Measurements from ENCODE around the gene CMTR1. TPM values are rescaled to one million over a fixed set of nuclear protein-coding genes. Genes with fewer than 3 reads are reported as not detected.

The CMTR1 gene
- total RNA-seq, 2 experiments from 2014 or later, result 71.7 to 74.2 TPM

DNA sequence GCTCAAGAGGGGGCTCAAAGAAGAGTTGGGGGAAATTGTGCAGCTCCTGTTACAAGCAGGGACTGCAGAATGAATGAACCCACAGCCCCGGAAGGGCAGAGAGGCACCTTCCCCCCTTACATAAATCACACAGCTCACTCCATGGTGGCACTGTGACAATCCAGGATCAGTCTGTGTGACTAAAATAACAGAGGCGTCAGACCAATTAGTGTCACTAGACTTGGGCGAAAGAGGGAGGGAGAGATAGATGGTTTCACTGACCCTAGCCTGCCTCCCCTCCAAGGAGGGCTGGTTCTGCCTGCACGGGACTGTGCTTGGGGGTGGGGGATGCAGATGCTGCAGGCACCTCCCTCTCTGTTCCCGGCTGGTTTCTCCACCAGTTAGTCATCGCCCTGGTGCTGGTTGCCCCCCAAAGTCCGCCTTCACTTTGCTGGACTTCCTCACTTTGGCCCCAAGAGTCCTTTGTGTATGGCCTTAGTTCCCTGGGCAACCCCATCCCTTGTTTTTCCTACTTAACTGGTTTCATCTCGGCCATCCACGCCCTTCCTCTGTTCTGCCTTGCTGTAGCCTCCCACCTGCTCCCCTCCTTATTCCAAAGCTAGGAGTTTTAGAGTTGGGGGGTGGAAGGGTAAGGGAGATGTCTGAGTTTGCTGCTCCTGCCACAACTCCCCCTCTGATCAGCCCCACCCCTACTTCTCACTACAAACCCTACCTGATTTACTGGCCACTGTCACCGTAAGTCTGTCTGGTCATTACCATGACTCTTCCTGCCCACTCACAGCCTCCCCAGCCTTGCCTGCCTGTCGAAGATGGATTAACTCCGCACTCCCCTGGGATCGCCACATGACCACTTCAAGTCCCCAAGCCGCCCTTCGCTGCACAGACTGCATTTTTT is 48.9 kb downstream of the CMTR1 start:
- ATAC-seq (no peak), DNase-seq (no peak)
- ChIA-PET POLR2A (interaction anchor here (1.2 kb wide), 1 partner anchor 10 kb away, joined by 3 read pairs; no protein-coding TSS in a partner anchor), CTCF (interaction anchor here (2.4 kb wide), 1 partner anchor 85 kb away, joined by 12 read pairs; no protein-coding TSS in a partner anchor)
- peaks cover 48% of the 10 kb centered on the region for H3K36me3 Mint-ChIP-seq (ENCODE audit: low read depth)
- H3K9me3 Mint-ChIP-seq (ENCODE audit: insufficient read depth), result no peaks in the 10 kb centered on the region
- no peaks in the 10 kb centered on the region for H3K4me1 Mint-ChIP-seq (ENCODE audit: low read depth)
- H3K27ac Mint-ChIP-seq, result peak overlapping the region; percentile 40
- H3K4me3 Mint-ChIP-seq, result no peak overlapping the region
- H3K27me3 Mint-ChIP-seq (ENCODE audit: low read depth), result no peaks in the 10 kb centered on the region

DNA sequence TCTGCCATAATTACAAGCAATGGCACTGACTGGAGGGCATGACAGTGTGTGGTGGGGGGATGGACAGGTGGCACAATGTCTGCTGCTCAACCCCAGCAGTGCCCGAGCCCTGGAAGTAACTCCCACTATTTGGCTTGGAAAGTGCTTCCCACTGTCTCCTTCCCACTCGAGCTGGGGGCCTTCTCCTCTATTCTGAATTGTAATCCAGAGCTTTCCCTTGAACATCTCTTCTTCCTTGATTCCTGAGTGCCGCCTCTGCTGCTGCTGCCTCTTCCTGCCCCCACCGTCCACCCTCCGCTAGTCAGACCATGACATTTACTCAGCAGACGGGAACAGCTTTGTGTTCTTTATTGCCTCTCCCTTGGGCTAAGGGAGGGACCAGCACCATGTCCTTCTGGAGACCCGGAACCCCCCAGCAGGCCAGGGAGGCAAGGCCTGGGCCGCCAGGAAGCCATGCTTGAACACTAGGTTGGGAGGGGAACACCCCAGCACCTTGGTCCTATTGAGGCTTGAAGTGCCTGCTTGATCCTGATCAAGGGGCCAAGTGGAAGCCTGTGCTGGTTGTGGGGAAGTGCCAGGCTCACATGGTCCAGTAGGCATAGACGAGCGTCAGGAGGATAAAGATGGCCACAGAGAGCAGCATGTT is 49.7 kb downstream of the CMTR1 start:
- Mint-ChIP-seq H3K4me3 (no peak overlapping the region), H3K36me3 (ENCODE audit: low read depth) (peaks cover 44% of the 10 kb centered on the region), H3K27ac (no peak overlapping the region), H3K27me3 (ENCODE audit: low read depth) (no peaks in the 10 kb centered on the region), H3K9me3 (ENCODE audit: insufficient read depth) (no peaks in the 10 kb centered on the region), H3K4me1 (ENCODE audit: low read depth) (no peaks in the 10 kb centered on the region)
- no peak for DNase-seq
- no peak for ATAC-seq
- ChIA-PET POLR2A (no interaction called here), CTCF (interaction anchor here (2.4 to 2.9 kb wide), 2 partner anchors 83 to 84 kb away, joined by 12 to 25 read pairs; no protein-coding TSS in a partner anchor)

DNA sequence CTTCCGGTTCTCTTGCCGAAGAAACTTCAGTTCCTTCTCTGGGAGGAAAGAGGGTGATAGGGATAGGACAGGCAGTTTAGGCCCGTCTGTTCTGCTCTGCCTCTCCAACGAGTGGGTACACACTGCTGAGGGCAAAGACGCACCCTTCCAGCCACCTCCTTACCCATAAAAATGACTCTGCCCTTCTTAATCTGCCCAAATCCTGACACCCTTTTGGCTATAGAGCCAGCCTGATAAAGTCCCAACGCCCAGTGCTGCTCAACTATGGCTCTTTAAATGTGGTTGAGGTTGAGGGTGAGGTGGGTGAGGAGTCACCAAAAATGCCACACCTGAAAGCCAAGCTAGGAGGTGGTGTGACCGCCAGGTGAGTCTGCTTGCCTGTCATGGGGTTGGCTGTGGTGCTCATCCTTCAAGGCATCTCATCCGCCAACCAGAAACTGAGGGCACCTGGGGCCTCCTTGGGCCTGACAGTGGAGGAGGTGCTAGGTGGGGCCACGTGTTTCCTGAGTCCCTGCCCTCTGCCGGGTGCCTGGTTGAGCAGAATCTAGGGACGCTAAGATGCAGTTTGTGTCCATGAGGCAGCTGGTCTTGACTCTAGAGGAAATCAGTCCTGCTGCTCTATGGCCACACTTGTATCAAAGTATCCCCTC is 50.4 kb downstream of the CMTR1 start:
- Mint-ChIP-seq H3K36me3 (ENCODE audit: low read depth) (peaks cover 40% of the 10 kb centered on the region), H3K27ac (no peak overlapping the region), H3K27me3 (ENCODE audit: low read depth) (no peaks in the 10 kb centered on the region), H3K4me1 (ENCODE audit: low read depth) (no peaks in the 10 kb centered on the region), H3K4me3 (no peak overlapping the region), H3K9me3 (ENCODE audit: insufficient read depth) (no peaks in the 10 kb centered on the region)
- ChIA-PET CTCF (interaction anchor here (0.7 to 2.9 kb wide), 2 partner anchors 69 to 83 kb away, joined by 3 to 25 read pairs; no protein-coding TSS in a partner anchor), POLR2A (no interaction called here)
- no peak for DNase-seq
- ATAC-seq, result no peak

DNA sequence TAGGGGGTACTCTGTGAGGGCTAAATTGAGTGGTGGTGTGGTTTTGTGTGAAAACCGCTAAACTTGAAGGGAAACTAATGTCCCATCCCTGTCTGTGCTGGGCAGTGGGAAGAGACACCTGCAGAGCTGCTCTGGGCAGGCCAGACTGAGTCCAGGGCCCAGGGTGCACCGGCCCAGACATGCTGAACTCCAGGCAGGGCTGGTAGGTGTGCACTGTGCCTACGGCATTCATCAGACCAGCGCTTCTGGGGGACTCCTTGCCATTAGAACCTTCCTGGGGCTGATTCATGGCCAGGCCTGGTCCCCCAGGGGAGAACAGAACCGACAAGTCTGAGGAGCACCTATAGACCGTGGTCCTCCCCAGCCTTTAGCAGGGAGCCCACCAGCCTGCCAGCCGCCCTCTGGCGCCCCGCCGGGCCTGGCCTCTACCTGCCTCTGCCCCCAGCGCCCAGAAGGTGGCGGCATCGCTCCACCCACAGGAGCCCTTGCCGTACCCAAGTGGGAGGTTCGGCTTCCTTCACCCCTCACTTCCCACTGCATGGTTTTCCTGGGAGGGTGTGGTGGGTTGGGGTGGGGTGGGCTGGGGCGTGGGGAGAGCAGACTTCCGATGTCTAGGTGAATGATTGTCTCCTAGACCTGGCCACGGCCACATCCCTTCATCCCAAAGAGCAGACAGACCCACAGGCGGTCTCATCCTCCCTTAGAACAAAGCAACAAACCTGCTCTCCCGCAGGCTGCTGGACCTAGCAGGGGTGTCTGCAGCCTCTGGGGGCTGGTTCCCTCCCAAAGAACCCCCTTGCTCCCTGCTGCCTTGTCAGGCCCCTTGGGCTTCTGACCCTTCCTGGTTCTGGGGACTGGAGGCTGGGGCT is 51.1 kb downstream of the CMTR1 start:
- Mint-ChIP-seq H3K4me3 (no peak overlapping the region), H3K36me3 (ENCODE audit: low read depth) (peaks cover 40% of the 10 kb centered on the region), H3K9me3 (ENCODE audit: insufficient read depth) (no peaks in the 10 kb centered on the region), H3K4me1 (ENCODE audit: low read depth) (peaks cover 5% of the 10 kb centered on the region), H3K27me3 (ENCODE audit: low read depth) (no peaks in the 10 kb centered on the region), H3K27ac (no peak overlapping the region)
- ATAC-seq (peak; percentile 89), DNase-seq (peak; percentile 80)
- CTCF ChIA-PET, result interaction anchor here (0.7 to 2.9 kb wide), 10 partner anchors 17 to 205 kb away, joined by 3 to 25 read pairs (median 3); no protein-coding TSS in a partner anchor
- POLR2A ChIA-PET, result no interaction called here

DNA sequence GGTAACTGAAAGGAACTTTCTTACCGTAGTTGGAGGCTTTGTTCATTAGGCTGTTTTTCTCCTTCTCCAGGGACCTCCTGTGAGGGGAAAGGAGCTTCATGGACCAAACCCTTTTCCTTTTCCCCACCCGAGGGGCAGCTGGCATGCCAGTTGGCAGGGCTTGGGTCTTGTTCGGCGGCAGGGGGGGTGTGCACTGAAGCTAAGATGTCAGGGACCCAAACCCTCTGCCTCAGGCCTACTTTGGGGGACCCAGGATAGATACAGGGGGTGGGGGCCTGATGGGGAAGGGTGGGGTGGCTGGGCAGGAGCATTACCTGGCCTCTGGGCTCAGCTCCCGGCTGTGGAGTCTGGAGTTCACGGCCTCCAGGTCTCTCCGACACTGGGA is 51.8 kb downstream of the CMTR1 start:
- ChIA-PET POLR2A (no interaction called here), CTCF (interaction anchor here (0.7 to 2.9 kb wide), 9 partner anchors 17 to 205 kb away, joined by 3 to 25 read pairs (median 3); no protein-coding TSS in a partner anchor)
- DNase-seq, result no peak
- peaks cover 34% of the 10 kb centered on the region for H3K36me3 Mint-ChIP-seq (ENCODE audit: low read depth)
- no peaks in the 10 kb centered on the region for H3K9me3 Mint-ChIP-seq (ENCODE audit: insufficient read depth)
- no peak overlapping the region for H3K4me3 Mint-ChIP-seq
- H3K27ac Mint-ChIP-seq, result no peak overlapping the region
- no peaks in the 10 kb centered on the region for H3K27me3 Mint-ChIP-seq (ENCODE audit: low read depth)
- H3K4me1 Mint-ChIP-seq (ENCODE audit: low read depth), result peaks cover 9% of the 10 kb centered on the region
- no peak for ATAC-seq

DNA sequence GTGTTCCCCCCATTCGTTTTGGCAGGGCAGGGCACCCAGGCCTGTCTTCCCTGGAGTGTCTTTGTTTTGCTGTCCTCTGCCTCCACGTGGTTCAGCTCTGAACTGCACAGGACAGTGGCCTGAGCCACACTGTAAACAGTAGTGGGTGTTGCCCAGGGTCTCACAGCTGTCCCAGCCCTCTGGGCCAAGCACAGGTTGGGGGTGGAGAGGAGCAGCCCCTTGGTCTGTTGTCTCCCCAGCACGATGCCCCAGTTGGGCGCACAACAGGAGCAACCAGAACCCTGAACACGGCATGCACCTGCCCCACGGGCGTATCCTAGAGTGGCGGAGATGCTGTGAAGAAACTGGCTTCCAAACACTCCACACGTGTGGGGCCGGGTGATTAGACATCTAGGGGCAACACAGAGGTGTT is 52.3 kb downstream of the CMTR1 start:
- ATAC-seq, result no peak
- Mint-ChIP-seq H3K36me3 (ENCODE audit: low read depth) (peaks cover 33% of the 10 kb centered on the region), H3K4me3 (no peak overlapping the region), H3K4me1 (ENCODE audit: low read depth) (peaks cover 14% of the 10 kb centered on the region), H3K9me3 (ENCODE audit: insufficient read depth) (no peaks in the 10 kb centered on the region), H3K27ac (no peak overlapping the region), H3K27me3 (ENCODE audit: low read depth) (no peaks in the 10 kb centered on the region)
- POLR2A ChIA-PET, result no interaction called here
- no peak for DNase-seq
- CTCF ChIA-PET, result interaction anchor here (0.7 to 2.9 kb wide), 9 partner anchors 18 to 204 kb away, joined by 3 to 25 read pairs (median 3); no protein-coding TSS in a partner anchor

DNA sequence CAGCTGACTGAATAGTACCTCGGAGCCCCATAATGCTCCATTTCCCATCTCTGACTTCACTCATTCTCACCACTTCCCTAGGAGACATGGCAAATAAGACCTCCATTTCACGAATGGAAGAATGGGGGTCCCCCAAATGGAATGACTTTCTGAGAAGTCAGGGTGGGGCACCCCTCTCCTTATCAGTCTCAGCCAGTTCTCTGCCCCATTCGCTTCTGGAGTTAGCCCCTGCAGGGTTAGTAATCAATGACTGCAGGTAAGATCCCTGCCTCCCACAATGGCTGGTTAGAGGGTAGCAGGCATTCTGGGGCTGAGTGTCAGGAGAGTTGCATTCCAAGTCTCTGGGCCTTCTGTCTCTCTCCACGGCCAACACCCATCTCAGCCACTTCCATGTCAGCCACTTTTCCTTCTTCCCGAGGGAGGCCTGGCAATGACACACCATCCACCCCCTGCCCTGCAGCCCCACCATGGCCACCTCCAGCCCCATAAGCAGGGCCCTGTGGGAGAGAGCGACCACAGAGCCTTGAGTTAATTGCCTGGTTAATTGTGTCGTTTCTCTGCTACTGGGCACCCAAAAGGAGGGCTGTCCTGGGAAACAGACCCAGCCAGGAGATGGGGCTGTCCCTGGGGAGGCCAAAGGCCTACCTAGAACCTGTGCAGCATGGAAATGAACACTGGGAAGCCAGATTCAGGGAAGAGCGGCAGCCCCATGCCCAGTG is 53.3 kb downstream of the CMTR1 start:
- ATAC-seq (no peak), DNase-seq (no peak)
- peaks cover 27% of the 10 kb centered on the region for H3K36me3 Mint-ChIP-seq (ENCODE audit: low read depth)
- no peaks in the 10 kb centered on the region for H3K27me3 Mint-ChIP-seq (ENCODE audit: low read depth)
- H3K9me3 Mint-ChIP-seq (ENCODE audit: insufficient read depth), result no peaks in the 10 kb centered on the region
- ChIA-PET CTCF (no interaction called here), POLR2A (no interaction called here)
- no peak overlapping the region for H3K4me3 Mint-ChIP-seq
- peaks cover 17% of the 10 kb centered on the region for H3K4me1 Mint-ChIP-seq (ENCODE audit: low read depth)
- no peak overlapping the region for H3K27ac Mint-ChIP-seq

DNA sequence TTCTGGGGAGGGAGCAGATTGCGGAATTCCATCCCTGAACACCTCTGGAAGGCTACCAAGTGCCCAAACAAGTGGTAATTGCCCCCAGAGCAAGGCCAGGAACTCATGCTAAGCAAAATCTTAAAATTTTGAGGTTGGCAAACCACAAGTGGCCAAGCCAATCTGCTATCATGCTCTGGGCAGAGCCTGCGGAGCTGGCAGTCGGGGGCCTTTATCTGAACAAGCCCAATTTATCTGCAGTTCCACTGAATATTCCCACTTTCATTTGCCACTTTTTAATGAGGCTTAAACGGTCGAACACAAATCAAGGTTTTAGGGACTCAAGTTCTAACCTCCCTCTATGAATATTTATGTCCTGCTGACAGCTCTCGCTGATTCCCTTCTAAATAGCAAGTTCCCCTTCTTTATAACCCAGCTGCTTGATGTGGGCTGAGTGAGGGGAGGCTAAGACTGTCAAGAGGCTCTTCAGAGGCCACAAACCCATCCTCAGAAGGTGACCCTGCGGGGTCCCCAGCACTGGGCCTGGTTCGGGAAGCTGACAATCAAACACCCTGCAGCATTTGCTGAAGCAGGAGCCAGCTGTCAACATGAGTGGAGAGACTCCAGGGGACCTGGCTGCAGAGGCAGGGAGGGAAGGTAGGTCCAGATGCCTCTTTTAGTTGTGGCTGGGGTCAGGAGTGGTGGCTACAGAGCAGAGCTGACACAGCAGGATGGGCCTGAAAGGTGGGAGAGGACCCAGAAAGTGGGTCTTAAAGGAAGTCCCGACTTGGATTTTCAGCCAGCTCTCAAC is 54.8 kb downstream of the CMTR1 start:
- ATAC-seq (no peak), DNase-seq (no peak)
- Mint-ChIP-seq H3K4me1 (ENCODE audit: low read depth) (peaks cover 30% of the 10 kb centered on the region), H3K9me3 (ENCODE audit: insufficient read depth) (no peaks in the 10 kb centered on the region), H3K27ac (peak overlapping the region; percentile 37), H3K4me3 (no peak overlapping the region), H3K36me3 (ENCODE audit: low read depth) (peaks cover 18% of the 10 kb centered on the region), H3K27me3 (ENCODE audit: low read depth) (no peaks in the 10 kb centered on the region)
- ChIA-PET POLR2A (interaction anchor here (0.6 to 1.4 kb wide), 4 partner anchors 14 to 38 kb away, joined by 3 to 6 read pairs (median 3); no protein-coding TSS in a partner anchor), CTCF (interaction anchor here (0.8 to 1.5 kb wide), 7 partner anchors 29 to 204 kb away, joined by 3 to 6 read pairs (median 3); no protein-coding TSS in a partner anchor)

DNA sequence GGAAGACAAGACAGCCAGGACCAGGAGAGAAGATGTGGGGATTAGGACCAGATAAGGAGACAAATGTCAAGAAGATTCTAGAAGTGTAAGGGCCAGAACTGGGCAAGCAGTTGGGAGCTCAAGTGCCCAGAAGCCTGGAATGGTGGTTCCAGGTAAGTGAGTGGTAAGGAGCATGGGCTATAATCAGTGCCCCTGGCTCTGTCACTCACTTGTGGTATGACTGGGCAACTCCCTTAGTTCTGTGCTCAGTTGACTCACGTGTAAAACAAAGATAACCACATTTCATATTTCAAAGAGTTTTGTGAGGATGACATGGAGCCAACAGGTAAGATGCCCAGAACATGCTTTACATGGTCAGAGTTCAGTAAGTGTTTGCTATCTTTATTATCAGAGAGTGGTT is 55.5 kb downstream of the CMTR1 start:
- POLR2A ChIA-PET, result interaction anchor here (0.6 to 1.4 kb wide), 4 partner anchors 13 to 37 kb away, joined by 3 to 6 read pairs (median 3); no protein-coding TSS in a partner anchor
- Mint-ChIP-seq H3K36me3 (ENCODE audit: low read depth) (peaks cover 12% of the 10 kb centered on the region), H3K27me3 (ENCODE audit: low read depth) (no peaks in the 10 kb centered on the region), H3K4me1 (ENCODE audit: low read depth) (peaks cover 30% of the 10 kb centered on the region), H3K27ac (peak overlapping the region; percentile 37), H3K9me3 (ENCODE audit: insufficient read depth) (no peaks in the 10 kb centered on the region), H3K4me3 (no peak overlapping the region)
- DNase-seq, result no peak
- CTCF ChIA-PET, result interaction anchor here (0.8 to 1.2 kb wide), 4 partner anchors 28 to 203 kb away, joined by 3 to 6 read pairs (median 4); no protein-coding TSS in a partner anchor
- ATAC-seq, result no peak

Data from activated CD8-positive, alpha-beta T cell treated with anti-CD3 and anti-CD28 coated beads, Interleukin-2, amount 10 ng/mL, durations not matched to agents 7 days and 5 days (primary cell).